SKM-1 treated with dmso at 0.1 percent for 144 hours (cell line): Measurements from ENCODE around the gene ANKRD55.
A peak's percentile ranks its signal among the peaks of the same experiment; 100 is the strongest.
"Not testable (repeated sequence)": the region's sequence is repeated elsewhere in the genome, so short reads cannot be mapped to it uniquely, and the experiment has no call there.

Experiments used
- DNase-seq: peaks from one replicate; lab custom pipeline; 2025; ENCODE audit not compliant: unreplicated experiment; lab: John Stamatoyannopoulos, UW

Gene ANKRD55

GRCh38 chr5:56083286-56083854 lies 149.8 kb downstream of the ANKRD55 start:
- DNase-seq, result no peak

DNA sequence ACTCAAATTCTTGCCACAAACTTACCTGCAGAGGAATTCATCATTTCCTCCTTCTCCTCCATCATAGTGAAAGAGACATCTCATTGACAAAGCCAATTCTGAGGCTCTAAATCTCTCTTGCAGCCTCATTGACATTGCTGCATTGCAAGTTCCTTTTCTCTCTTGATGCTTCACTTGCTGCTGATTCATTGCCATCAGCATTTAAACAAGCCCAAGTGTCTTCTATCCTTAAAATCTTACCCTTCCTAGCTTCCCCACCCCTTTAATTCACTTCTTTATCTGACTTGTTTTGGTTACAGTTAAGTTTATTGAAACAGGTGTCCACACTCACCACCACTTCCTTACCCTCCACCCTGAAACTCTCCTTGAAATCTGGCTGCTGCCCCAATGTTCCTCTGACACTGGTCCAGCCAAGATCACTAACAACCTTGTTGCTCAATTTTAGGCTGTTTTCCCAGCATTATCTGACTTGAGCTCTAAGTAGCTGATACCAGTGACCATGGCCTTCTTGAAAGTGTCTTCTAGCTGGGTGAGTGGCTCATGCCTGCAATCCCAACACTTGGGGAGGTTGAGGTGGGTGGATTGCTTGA lies 152.0 kb downstream of the ANKRD55 start:
- not testable (repeated sequence) for DNase-seq

- no peak for DNase-seq
These were observed 152.6 kb downstream of the ANKRD55 start for GRCh38 chr5:56080375-56081052.

DNA sequence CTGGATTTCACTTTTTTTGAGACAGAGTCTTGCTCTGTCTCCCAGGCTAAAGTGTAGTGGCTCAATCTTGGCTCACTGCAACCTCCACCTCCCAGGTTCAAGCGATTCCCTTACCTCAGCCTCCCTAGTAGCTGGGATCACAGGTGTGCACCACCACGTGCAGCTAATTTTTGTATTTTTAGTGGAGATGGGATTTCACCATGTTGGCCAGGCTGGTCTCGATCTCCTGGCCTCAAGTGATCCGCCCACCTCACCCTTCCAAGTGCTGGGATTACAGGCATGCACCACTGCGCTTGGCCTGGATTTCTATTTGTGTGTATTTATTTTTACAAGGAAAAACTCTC lies 154.0 kb downstream of the ANKRD55 start:
- DNase-seq, result not testable (repeated sequence)

DNA sequence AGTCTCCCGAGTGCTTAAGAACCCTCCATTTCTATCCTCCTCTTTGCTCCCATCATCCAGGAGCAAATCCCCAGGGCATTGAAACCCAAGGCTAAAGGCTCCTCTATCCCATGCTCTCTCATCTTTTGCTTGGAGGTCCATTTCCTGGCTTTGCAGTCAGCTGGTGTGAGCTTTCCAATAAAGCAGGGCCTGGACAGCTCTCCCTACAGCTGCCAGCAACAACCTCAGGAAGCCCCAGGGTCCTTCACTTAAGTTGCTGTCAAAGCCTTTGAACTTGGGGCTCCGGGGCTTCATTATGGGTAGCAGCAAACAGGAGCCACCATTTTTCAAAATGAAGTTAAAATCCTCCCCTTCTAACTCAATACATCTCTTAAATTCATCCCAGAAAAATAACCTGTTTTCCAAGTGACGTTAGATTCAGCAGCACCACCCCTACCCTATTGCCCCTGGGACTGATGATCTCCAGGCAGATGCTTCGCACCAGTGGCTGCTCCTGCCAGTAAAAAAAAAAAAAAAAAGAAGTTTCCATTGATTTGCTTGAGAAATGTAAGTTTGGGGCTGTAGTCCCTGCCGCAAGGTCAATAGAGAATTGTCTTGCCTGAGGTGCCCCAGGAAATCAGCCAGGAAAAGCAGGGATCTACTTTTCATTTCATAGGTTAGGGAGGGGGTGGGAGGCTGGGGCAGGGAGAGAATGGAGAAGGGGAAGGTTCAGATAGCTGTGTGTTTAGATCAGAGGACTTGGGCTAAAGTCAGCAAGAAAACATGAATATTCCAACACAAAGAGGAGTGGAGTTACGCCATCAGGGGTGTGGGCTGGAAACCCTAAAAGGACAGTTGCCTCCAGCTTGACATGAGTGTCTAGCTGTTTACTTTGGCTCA lies 154.6 kb downstream of the ANKRD55 start:
- no peak for DNase-seq

DNA sequence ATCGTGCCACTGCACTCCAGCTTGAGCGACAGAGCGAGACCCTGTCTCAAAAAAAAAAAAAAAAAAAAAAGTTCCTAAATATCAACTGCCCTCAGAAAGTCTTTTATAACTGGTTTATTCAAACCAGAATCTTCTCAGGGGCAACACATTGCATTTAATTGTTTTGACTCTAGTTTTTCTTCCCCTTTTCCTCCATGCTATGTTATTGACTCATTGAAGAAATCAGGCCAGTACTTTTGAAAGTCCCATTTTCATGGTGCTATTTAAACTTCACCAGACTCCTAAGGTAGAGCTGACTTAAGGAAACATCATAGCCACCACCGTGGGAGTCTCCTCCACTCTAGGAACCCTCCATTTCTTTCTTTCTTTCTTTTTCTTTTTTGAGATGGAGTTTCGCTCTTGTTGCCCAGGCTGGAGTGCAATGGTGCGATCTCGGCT lies 155.3 kb downstream of the ANKRD55 start:
- DNase-seq, result no peak

- DNase-seq, result no peak
These were observed 156.6 kb downstream of the ANKRD55 start for GRCh38 chr5:56076486-56076885.

DNA sequence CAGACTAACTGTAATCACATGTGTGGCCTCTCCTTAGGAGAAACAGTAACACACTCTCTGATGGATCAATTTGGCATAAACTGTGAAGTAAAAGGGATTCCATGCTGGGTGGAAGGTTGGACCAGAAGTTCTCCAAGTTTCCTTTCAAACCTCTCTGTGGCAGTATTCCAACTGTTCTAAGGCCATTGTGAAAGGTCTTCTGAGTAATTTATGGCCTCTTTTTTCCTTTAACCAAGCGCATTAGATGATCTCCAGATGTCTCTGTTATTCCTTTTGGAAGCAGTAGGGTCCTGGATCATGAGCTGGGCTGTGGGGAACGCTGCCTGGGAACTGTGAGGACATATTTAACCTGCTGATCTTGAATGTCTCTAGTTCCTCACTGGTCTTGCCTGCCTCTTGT lies 157.8 kb downstream of the ANKRD55 start:
- no peak for DNase-seq

DNA sequence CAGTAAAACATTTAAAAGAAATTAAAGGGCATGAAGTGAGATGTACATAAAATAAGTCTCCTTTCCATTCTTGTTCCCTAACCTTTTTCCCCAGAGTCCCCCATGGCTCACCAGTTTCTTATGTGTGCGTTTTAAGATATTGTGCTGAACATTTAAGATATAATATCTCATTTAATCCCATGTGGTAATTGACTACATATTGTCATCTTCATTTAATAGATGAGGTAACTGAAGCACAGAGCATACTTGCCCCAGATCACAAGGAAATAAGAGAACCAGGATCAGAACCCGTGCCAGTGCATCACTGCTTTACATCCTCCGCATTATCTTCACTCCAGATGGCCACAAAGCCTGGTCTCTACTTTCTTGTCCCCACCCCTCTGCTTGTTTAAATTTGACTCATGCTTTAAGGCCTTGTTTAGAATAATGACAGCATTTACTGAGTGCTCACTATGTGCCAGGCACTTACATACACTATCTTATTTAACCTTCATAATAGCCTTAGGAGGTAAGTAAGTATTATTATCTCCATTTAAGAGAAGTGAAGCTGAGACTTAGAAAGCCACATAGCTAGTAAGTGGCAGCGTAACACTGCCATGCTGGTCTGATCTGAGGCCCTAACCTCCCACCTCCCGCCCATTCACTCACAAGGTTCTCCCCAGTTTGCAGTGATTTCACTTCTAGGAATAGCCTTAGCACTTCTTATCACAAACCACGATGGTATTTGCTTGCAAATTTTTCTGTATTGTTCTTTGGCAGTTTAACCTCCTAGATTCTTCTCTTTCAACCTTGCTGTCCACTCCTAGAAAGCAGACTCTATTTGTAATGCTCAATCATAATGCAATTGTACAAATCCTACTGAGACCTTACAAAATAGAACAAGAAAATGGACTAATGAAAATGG lies 160.0 kb downstream of the ANKRD55 start:
- DNase-seq, result no peak

- DNase-seq, result no peak
These were observed 161.7 kb downstream of the ANKRD55 start for GRCh38 chr5:56071470-56071869.

GRCh38 chr5:56070851-56071465 lies 162.2 kb downstream of the ANKRD55 start:
- DNase-seq, result peak; percentile 27

- DNase-seq, result no peak
These were observed 163.4 kb downstream of the ANKRD55 start for GRCh38 chr5:56069652-56070226.

- DNase-seq, result no peak
These were observed 166.1 kb downstream of the ANKRD55 start for GRCh38 chr5:56066931-56067450.

DNA sequence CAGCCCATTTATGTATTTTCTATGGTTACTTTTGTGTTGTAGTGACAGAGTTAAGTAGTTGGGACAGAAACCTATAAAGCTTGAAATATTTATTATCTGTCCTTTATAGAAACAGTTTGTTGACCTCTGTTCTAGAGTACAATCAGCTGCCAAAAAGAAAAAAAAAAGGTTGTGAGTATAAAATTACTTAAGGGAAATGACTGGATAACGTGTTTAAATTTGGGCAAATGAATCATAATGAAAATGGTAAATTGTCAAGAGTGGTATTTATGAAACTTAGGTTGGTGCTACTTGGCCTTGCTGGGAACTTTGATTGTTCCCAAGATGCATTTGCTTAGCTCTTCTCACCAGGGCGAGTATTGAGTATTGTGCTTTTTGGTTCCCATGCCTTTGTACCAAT lies 168.1 kb downstream of the ANKRD55 start:
- no peak for DNase-seq

GRCh38 chr5:56060276-56061110 lies 172.6 kb downstream of the ANKRD55 start:
- no peak for DNase-seq

DNA sequence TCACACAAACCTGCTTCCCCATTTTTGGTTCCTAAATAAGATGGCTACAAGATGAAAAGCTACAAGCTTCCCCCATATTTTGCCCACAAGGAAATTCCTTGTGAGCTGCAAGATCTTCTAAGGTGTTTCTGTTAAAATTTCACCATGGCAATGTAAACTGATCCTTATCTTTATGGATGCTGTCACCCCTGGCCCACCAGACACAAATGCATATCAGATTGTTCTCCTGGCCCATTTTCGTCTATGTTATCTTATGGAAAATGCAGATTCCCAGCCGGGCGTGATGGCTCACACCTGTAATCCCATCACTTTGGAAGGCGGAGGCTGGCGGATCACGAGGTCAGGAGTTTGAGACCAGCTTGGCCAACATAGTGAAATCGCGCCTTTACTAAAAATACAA lies 173.3 kb downstream of the ANKRD55 start:
- DNase-seq, result no peak

GRCh38 chr5:56056875-56057274 lies 176.3 kb downstream of the ANKRD55 start:
- no peak for DNase-seq

DNA sequence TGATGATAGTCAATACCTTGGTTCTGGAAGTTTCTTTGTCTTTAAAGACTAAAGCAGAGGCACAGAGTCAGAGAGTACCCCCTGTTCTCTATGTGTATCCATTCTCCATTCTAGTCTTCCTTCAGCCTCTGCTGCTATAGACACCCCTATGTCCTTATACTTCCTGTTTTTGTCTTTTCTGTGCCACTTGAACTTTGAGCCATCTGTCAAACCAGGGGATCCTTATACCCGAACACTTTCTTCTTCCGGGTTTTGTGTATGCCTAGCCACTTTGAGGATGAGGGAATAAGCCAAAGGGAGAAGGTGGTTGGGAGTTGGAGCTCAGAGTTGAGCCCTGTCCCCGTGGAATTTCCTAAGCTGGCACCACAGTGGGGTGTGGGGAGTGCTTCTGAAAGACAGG lies 177.3 kb downstream of the ANKRD55 start:
- DNase-seq, result no peak

DNA sequence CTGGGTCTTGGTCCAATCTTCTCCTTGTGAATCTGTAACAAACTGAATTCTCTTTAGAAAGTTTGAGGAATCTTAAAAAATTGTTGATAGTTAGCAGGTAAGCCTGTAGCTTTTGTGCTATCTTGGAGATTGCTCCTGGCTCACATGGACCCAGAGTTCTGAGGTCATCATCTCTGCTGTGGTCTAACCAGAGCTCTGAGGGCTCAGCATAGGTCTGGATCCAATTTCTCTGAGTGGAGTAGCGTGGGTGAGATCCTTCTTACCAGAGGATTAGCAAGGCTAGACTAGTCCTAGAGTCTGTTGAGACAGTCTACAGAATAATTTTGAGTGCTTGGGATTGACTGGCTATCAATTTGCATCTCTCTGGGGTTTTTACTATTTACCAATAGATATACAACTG lies 177.8 kb downstream of the ANKRD55 start:
- DNase-seq, result no peak
